Transverse colon (tissue), 4 donors: ENCODE data around the gene RNF114.

Source experiments
- CTCF ChIP-seq, 5 experiments: fragments of 200-600 bp in 3 of 5; fragments of 450-650 bp in 2 of 5; sonication (generic) in 3 of 5; IDR thresholded peaks; 1 replicate in 2 of 5; 2 replicates in 3 of 5; pipeline ENCODE4 v1.5.1; 2016 to 2017; ENCODE audit warnings: antibody characterized with exemption in 5 of 5, inconsistent platforms in 3 of 5, mild to moderate bottlenecking in 2 of 5, moderate library complexity in 1 of 5
- POLR2AphosphoS5 ChIP-seq, 3 donors: sonication (generic); formaldehyde crosslinking; IDR thresholded peaks; one replicate each; pipeline ENCODE4 v1.6.1; 2016; ENCODE audit warnings: antibody characterized with exemption in 3 of 3

GRCh38 chr20:49941456-49941855 lies 5.3 kb downstream of the RNF114 start:
- no peak for TF ChIP-seq CTCF (IDR thresholded peaks at IDR 0.05)
- no peak for TF ChIP-seq POLR2AphosphoS5 (IDR thresholded peaks at IDR 0.05)
